ENCODE results near the gene PTGDR2.
A peak's percentile ranks its signal among the peaks of the same experiment; 100 is the strongest.

Gene PTGDR2

GRCh38 chr11:60855726-60856633, at the start of gene PTGDR2:
Gene PTGDR2, minus strand, starts transcription at chr11:60855950. Its CDS starts 2,228 bp downstream, at chr11:60853722.
- no peak for DNase-seq

- DNase-seq: no peak
Measured at GRCh38 chr11:60905047-60905446, 49.3 kb upstream of the PTGDR2 start.

DNA sequence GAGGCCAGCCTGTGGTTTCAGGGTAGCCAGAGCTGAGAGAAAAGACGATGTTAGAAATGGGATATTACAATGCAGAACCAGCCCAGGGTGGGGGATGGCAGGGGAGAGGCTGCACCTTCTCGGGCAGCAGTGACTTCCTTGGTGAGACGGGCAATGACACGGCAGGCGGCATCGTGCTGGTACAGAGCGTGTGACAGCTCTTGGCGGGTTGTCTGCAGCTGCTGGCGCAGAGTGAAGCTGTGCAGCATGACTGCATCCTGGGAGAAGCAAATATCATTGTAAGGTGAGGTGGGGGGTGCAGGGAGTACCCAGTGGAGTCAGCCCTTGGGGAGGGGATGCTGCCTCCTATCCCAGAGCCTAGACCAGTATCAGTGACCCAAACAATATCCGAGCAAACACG, 46.9 kb upstream of the PTGDR2 start:
- no peak for DNase-seq

GRCh38 chr11:60900673-60901404, 45.1 kb upstream of the PTGDR2 start:
- no peak for DNase-seq

DNA sequence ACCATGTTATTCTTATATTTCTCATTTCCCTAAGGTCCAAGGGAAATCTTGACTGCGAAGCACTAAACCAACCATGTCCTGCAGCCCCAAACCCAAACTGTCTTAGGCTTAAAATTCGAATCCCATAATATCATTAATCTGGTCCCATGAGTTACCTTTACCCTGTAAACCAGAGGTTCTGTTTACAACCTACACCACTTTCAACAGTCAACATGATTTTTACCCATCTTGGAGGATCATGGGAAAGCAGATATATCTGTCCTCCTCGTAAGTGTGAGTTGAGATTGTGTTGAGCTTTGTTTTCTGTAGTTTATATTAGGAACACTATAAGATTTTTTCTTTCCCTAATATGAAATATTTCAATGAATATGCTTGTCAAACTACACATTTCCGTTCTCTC, 44.2 kb upstream of the PTGDR2 start:
- DNase-seq: no peak

DNA sequence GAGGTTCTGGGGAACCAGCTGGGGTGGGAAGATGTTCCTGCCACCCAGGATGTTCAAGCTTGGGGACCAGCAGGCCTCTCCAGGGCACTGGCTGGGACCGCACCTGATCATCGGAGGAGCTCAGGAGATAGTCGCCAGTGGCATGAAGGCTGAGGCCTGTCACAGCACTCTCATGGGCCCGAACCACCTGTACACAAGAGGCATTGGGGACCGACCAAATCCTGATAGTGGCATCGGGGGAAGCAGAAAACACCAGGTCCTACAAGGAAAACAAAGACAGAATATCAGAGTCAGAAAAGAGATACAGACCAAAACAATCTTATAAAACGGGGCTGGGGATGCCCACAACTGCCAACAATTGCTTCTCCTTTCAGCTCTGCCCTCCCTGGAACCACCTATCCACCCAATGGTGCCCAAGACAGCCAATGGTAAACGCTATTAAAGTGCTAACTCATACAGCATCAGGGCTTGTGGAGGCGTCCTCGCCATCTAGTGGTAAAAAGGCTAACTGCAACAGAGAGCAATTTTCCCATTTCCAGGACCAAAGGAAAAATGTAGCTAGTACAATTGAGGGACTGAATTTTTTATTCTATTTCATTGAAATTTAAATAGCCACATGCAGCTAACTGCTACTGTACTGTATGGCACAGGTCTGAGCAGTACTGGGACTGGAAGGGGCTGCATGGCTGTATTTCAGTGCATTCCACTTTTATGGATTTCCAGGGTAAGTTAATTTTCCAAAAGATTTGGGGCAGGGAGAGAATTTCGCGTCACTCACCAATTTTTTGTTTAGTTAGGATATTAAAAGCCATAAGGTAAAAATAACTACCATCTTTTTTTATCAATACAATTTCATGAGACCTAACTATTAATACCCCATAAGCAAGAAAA, 43.5 kb upstream of the PTGDR2 start:
- peak; percentile 45 for DNase-seq

GRCh38 chr11:60897496-60897895, 41.7 kb upstream of the PTGDR2 start:
- no peak for DNase-seq

GRCh38 chr11:60895687-60896086, 39.9 kb upstream of the PTGDR2 start:
- DNase-seq: no peak

- no peak for DNase-seq
Measured at GRCh38 chr11:60891103-60891741, 35.5 kb upstream of the PTGDR2 start.

- no peak for DNase-seq
Measured at GRCh38 chr11:60890696-60891095, 34.9 kb upstream of the PTGDR2 start.

- no peak for DNase-seq
Measured at GRCh38 chr11:60889869-60890311, 34.1 kb upstream of the PTGDR2 start.

- no peak for DNase-seq
Measured at GRCh38 chr11:60887556-60887955, 31.8 kb upstream of the PTGDR2 start.

DNA sequence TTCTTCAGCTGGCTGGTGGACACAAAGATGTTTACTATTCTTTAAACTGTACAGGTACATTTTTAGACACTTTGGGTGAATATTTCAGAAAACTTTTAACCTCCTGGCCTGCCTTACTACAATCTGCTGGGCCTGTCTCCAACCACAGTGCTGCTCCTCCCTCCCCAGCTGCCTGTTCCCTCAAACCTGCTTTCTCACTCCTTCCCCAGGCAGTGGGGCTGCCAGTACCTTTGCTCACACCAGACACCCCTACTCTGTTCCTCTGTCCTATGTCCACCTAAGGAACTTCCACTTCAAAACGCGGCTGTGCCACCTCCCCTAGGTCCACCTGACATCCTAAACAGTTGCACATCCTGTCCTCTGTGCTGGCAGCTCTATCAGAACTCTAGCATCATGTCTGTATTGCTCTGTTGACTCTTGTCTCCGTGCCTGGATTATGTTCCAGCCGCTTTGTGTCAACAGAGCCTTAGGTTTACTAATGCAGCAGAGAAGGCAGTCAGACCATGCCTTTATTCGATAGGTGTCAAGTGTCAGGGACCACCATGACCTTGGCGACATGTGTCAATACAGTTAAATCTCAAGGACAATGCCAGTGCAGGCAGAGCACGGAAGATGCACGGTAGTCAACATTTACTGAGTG, 25.0 kb upstream of the PTGDR2 start:
- no peak for DNase-seq

- no peak for DNase-seq
Measured at GRCh38 chr11:60879971-60880588, 24.3 kb upstream of the PTGDR2 start.

- DNase-seq: no peak
Measured at GRCh38 chr11:60879104-60879503, 23.4 kb upstream of the PTGDR2 start.

DNA sequence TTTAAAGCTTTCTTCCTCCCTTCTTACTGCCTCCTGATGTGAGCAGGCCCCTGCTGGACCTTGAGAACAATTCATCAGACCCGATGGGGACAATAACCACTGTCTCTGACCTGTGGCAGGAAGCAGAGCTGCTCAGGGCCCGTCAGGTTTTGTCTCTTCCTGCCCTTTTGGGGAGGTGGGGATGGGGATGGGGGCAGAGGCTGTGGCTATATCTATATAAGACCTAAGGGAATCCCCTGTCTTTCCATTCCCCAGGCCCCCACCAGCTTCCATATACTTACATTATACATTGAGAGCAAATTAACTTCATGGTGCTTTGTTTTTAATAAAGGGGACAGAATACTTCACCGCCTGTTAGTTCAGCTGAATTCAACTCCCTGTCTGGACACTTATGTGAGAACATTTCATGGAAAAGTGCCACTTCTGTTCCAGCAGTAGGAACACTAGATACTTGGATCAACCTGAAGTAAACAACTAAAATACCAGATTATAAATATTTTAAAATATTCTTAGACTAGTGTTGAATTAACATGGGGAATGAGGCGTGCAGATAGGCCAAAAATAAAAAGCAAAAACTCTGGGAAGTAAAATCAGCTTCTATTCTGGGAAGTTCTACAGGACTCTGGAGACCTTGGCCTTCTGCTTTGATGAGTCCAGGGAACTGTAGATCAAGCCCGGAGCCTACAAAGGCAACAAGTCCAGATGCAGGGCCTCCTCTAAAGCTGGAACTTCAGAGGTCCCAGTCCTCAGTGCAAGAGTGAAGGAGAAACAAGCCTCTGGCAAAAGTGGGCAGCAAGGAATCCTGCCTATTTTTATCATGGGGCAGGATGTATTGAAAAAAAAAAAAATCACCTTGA, 22.7 kb upstream of the PTGDR2 start:
- DNase-seq: no peak

GRCh38 chr11:60876168-60876485, 20.4 kb upstream of the PTGDR2 start:
- no peak for DNase-seq

- DNase-seq: no peak
Measured at GRCh38 chr11:60875366-60876167, 19.8 kb upstream of the PTGDR2 start.
